ENCODE measurements around the gene CHCHD6. TPM values are rescaled to one million over a fixed set of nuclear protein-coding genes. Genes with fewer than 3 reads are reported as not detected.

Gene CHCHD6
- total RNA-seq, 1 experiment from 2014 or later: 36.3 TPM

GRCh38 chr3:126964950-126965349, 260.9 kb downstream of the CHCHD6 start:
- H3K27me3 ChIP-seq (ENCODE audit: insufficient read depth, low read length): no peaks in the 10 kb centered on the region; the same call in 1 of the 2 replicates
- H3K9me2 ChIP-seq (ENCODE audit: insufficient read depth): no peaks in the 10 kb centered on the region
- no peak for ATAC-seq
- no peak overlapping the region for H3K4me3 ChIP-seq (replicated peaks in 1 of 2; ENCODE audit: low read depth in 1 of 2, low read length in 2 of 2)
- ChIA-PET CTCF (no interaction called here), RAD21 (ENCODE audit: low non-redundant PET in 1 of 2, low total read pairs in 2 of 2, uncharacterized antibody in 2 of 2, unreplicated experiment in 2 of 2) (no interaction called here), POLR2A (no interaction called here)
- H3K79me2 ChIP-seq (ENCODE audit: insufficient read depth, low read length): no peaks in the 10 kb centered on the region
- no peak overlapping the region for H2AFZ ChIP-seq (ENCODE audit: low read depth, low read length, poor library complexity, severe bottlenecking)
- no peaks in the 10 kb centered on the region for H3K36me3 ChIP-seq (ENCODE audit: control insufficient read depth in 1 of 2, insufficient read depth in 2 of 2, low read length in 2 of 2)
- no peaks in the 10 kb centered on the region for H4K20me1 ChIP-seq (ENCODE audit: insufficient read depth)
- DNase-seq (ENCODE audit: low read depth, low spot score): no peak
- H3K9ac ChIP-seq (ENCODE audit: low read length): no peak overlapping the region
- no peaks in the 10 kb centered on the region for H3K4me1 ChIP-seq (ENCODE audit: control insufficient read depth in 1 of 2, insufficient read depth in 2 of 2, low read length in 2 of 2)
- intact Hi-C loops (cut with micrococcal nuclease): no loop called here
- no peak overlapping the region for H3K27ac ChIP-seq (ENCODE audit: low read depth, low read length)
- H3K9me3 ChIP-seq (ENCODE audit: control insufficient read depth in 1 of 2, insufficient read depth in 1 of 2, low read depth in 1 of 2, low read length in 2 of 2): no peaks in the 10 kb centered on the region
- BruUV-seq (replicated peaks): no TSS peak
- H3K4me2 ChIP-seq (ENCODE audit: low read length): no peak overlapping the region
- no peak for TF ChIP-seq CBX3 (IDR thresholded peaks at IDR 0.05; ENCODE audit: low read depth)

GRCh38 chr3:126965526-126966080, 261.6 kb downstream of the CHCHD6 start:
- H3K27me3 ChIP-seq (ENCODE audit: insufficient read depth, low read length): no peaks in the 10 kb centered on the region; the same call in 1 of the 2 replicates
- no peak overlapping the region for H3K27ac ChIP-seq (ENCODE audit: low read depth, low read length)
- H3K36me3 ChIP-seq (ENCODE audit: control insufficient read depth in 1 of 2, insufficient read depth in 2 of 2, low read length in 2 of 2): no peaks in the 10 kb centered on the region
- RAD21 ChIA-PET (ENCODE audit: low non-redundant PET in 1 of 2, low total read pairs in 2 of 2, uncharacterized antibody in 2 of 2, unreplicated experiment in 2 of 2): no interaction called here
- no peaks in the 10 kb centered on the region for H3K4me1 ChIP-seq (ENCODE audit: control insufficient read depth in 1 of 2, insufficient read depth in 2 of 2, low read length in 2 of 2)
- no peaks in the 10 kb centered on the region for H4K20me1 ChIP-seq (ENCODE audit: insufficient read depth)
- no peak overlapping the region for H3K9ac ChIP-seq (ENCODE audit: low read length)
- no TSS peak for BruUV-seq (replicated peaks)
- DNase-seq (ENCODE audit: low read depth, low spot score) (no peak), ATAC-seq (no peak)
- no peaks in the 10 kb centered on the region for H3K9me2 ChIP-seq (ENCODE audit: insufficient read depth)
- H3K9me3 ChIP-seq (ENCODE audit: control insufficient read depth in 1 of 2, insufficient read depth in 1 of 2, low read depth in 1 of 2, low read length in 2 of 2): no peaks in the 10 kb centered on the region
- TF ChIP-seq EZH2 (IDR thresholded peaks at IDR 0.05) (no peak), JUND (IDR thresholded peaks at IDR 0.05) (no peak), SRF (IDR thresholded peaks at IDR 0.05; ENCODE audit: low read depth) (no peak), SP1 (IDR thresholded peaks at IDR 0.05; ENCODE audit: low read depth) (no peak), ZBTB33 (IDR thresholded peaks at IDR 0.05; ENCODE audit: extremely low read depth, insufficient replicate concordance, low read length) (no peak)
- no peak overlapping the region for H2AFZ ChIP-seq (ENCODE audit: low read depth, low read length, poor library complexity, severe bottlenecking)
- POLR2A ChIA-PET: no interaction called here
- no peaks in the 10 kb centered on the region for H3K79me2 ChIP-seq (ENCODE audit: insufficient read depth, low read length)
- CTCF ChIA-PET: no interaction called here
- H3K4me3 ChIP-seq (replicated peaks in 1 of 2; ENCODE audit: low read depth in 1 of 2, low read length in 2 of 2): no peak overlapping the region
- H3K4me2 ChIP-seq (ENCODE audit: low read length): no peak overlapping the region
- intact Hi-C loops (cut with micrococcal nuclease): no loop called here

All from HCT116 (cell line).